Stimulated activated CD4-positive, alpha-beta T cell treated with anti-CD3 and anti-CD28 coated beads, TNF-alpha, amount 100 ng/mL, for 48 hours (primary cell): ENCODE measurements around the gene INTS1.

ENCODE experiments used
- DNase-seq, 3 donors: peaks; one replicate each; pipeline ENCODE4 v3.0.0-alpha.2; 2020; ENCODE audit warnings: low read depth in 3 of 3

Gene INTS1

GRCh38 chr7:1509226-1509625 lies 5.0 kb upstream of the INTS1 start:
- DNase-seq, result no peak

- DNase-seq, result no peak
Measured at GRCh38 chr7:1508277-1508758, 4.1 kb upstream of the INTS1 start.

- DNase-seq, result no peak
Measured at GRCh38 chr7:1505731-1506550, 1.8 kb upstream of the INTS1 start.

DNA sequence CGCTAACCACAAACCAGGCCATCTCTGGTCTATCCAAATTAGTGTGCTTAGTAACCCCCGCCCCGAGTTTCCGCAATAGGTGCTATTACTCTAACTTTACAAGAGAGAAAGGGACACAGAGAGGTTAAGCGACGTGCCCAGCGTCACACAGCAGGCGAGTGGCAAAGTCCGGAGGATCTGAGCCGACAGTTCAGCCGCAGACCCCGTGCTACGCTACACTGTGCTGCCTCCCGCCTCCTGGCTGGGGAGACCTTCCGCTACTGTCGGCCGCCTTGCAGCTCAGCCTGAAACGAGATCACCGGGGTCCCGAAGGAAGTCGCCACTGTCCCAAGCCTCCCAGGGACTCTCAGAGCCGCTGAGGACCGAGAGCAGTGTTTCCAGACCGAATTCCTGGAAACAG lies 799 bp downstream of the INTS1 start:
- no peak for DNase-seq

GRCh38 chr7:1502845-1503244 lies 1.3 kb downstream of the INTS1 start:
- DNase-seq, result no peak

DNA sequence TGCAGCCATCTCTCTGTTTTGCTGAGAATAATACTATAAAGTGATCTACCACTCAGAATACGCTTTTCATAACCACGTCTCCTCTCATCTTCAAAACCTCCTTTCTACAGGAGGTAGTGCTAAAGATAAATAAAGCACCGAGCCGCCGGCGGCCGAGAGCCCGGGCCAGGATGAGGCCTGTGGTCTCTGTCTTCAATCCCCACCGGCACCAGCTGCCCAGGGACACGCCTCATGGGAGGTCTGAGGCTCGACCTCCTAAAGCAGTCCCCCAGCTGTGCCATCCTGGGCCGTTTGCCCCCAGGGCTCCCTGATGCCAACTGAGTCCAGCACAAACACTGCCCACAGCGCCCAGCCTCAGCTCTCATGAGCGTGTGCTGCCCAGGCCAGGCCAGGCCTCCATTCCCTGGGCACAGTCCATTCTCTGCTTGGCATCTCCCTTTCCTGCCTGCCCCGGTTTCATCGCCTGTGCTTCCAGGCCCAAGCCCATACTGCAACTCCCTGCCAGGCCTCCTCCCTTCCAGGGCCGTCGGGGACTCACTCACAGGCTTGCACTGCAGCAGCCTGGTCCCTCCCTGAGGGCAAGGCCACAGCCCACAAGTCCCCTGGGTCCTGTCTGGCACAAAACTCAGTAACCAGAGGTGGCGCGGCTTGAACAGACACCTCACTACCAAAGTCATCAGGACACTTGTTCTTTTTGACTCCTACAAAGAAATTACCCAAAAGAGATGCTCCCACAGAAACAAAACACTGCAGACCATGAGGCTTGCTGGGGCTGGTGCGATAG lies 2.5 kb downstream of the INTS1 start:
- DNase-seq, result no peak

DNA sequence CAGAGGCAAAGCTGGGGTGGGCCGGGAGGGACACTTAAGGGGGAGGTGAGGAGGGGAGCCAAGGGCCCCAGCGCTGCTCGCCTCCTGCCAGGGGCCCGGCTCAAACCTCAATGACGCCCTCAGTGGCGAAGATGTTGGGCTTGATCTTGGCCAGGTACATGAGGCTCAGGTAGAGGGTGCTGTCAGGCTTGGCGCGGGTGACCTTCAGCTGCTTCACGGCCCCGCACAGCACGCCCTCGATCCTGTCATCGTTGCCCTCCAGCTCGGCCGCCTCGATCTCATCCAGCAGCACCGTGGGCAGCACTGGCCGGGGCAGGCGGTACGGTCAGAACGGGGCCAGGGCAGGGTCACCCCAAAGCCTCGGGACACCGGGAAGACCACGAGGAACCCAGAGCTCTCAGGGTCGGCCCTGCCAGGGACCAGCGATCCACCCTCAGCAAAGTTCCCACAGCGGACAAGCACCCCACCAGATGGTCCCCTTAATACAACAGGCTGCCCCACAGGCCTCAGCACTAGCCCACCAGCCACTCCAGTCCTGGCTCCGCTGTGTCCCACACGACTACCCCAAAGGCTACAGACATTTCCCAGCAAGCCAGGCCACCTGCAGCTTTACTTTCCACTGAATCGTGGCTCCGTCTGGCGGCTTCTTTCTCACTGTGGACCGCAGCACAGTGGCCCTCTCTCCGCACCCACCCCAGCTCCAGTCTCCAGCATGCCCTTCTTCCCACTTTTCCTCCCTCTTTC lies 4.0 kb downstream of the INTS1 start:
- no peak for DNase-seq

- DNase-seq, result no peak
Measured at GRCh38 chr7:1499367-1500029, 4.7 kb downstream of the INTS1 start.

GRCh38 chr7:1498370-1499305 lies 5.6 kb downstream of the INTS1 start:
- DNase-seq, result no peak

GRCh38 chr7:1497293-1497927 lies 6.8 kb downstream of the INTS1 start:
- DNase-seq, result no peak

GRCh38 chr7:1496531-1497292 lies 7.5 kb downstream of the INTS1 start:
- no peak for DNase-seq

- no peak for DNase-seq
Measured at GRCh38 chr7:1495564-1496242, 8.5 kb downstream of the INTS1 start.

DNA sequence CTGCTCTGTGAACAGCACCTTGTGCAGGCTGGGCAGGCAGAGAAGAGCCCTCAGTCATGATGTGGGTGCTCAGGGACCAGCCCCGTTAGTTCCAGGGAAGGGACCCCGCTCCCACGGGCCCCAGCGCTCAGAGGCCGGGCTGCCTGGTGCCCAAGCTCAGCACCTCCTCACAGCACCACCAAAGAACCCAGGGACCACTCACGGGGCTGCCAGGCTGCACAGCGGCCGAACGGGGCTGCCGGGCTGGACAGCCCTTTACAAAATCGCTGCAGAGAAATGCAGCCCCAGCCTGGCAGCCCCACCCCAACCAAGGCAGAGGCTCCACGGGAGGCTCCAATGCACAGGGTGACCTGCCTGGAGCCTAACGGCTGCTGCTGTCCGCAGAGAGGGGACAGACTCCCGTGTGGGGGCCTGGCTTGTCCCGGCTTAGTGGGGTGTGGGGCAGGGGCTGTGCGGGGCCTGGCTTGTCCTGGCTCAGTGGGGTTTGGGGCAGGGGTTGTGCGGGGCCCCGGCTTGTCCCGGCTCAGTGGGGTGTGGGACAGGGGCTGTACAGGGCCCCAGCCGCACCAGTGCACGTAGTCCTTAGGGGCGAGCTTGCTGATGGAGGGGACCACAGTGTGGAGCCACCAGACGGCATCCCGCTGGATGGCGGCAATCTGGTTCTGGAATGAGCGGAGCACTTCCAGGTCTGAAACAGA lies 9.2 kb downstream of the INTS1 start:
- DNase-seq, result no peak

DNA sequence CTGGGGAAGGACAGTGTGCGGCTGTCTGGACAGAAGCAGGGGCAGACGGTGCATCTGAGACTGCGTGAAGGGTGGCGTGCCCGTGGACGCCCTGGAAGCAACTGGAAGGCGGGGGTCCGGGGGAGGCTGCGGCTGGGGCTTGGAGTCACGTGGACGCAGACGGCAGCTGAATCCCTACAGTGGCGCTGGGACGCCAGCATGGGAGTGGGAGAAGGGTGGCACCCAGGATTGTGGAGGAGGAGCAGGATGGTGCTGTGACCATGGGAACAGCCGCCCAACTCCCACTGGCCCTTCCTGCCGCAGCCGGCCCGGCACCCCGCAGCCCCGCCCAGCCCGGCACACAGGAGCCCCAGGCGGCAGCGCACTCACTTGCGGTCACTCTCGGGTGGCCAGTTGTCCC lies 9.7 kb downstream of the INTS1 start:
- DNase-seq, result no peak

GRCh38 chr7:1493571-1493970 lies 10.6 kb downstream of the INTS1 start:
- DNase-seq, result no peak

- DNase-seq, result no peak
Measured at GRCh38 chr7:1493129-1493528, 11.1 kb downstream of the INTS1 start.

DNA sequence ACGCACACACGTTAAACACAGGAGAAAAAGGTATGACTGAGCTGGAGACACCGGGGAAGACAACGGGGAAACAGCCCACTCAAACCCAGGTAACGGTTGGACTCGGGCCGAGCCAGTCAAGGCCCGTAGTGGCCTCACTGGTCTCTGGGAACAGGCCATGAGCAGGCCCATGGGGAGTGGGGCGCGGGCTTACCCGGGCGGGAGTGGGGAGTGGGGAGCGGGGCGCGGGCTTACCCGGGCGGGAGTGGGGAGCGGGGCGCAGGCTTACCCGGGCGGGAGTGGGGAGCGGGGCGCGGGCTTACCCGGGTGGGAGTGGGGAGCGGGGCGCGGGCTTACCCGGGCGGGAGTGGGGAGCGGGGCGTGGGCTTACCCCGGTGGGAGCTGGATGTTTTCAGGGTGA lies 11.5 kb downstream of the INTS1 start:
- DNase-seq, result no peak

DNA sequence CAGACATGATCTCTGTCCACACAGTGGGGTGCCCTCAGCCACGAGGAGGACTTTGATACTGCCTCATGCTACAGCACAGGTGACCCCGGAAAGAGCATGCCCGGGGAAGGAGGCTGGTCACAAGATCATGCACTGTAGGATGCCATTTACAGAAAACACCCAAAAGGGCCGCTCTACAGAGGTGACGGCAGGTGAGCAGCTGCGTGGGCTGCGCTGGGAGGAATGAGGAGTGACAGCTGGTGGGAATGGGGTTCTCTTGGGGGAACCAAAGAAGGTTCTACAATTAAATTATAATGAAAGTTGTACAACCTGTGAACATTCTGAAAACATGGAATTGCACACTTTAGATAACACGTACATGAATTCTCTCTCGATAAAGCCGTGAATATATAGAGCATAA lies 12.0 kb downstream of the INTS1 start:
- DNase-seq, result no peak
